ENCODE results near the gene CCDC152.

Gene CCDC152

DNA sequence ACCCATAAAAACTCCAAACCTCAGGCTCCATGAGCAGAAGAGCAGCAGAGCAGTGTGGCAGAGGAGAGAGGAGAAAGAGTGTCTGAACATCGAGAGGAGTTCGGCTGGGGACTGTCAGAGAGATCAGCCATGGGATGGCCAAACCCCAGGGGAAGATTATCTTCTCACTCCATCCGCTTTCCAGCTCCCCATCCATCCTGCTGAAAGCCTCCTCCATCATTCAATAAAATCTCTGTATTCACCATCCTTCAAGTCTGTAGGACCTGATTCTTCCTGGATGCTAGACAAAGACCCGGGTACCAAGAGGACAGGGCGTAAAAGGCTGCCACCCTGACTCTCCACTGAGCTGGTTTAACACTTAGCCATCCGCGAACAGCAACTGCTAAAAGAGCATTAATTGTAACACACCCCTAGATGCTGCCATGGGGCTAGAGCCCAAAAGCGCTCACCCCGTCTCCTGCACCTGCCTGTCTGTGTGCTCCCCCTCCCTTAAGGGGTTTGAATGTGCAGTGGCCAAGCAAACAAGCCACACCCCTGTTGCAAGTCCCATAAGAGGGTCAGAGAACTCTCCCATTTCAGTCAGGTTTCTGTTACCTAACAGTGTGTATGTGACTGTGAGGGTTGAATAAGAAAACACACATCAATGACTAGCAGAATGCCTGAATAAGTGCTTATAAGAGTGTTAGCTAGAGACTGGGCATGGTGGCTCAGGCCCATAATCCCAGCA, 69.0 kb downstream of the CCDC152 start:
- no peak for DNase-seq (ENCODE audit: low spot score)
- Histone ChIP-seq H3K27ac (no peak overlapping the region), H3K4me3 (no peak overlapping the region)
- TF ChIP-seq CTCF (IDR thresholded peaks at IDR 0.05): no peak

- H3K27ac ChIP-seq: no peak overlapping the region
- no peak overlapping the region for H3K4me3 ChIP-seq
- no peak for TF ChIP-seq CTCF (IDR thresholded peaks at IDR 0.05)
- DNase-seq (ENCODE audit: low spot score): no peak
These were observed 70.3 kb downstream of the CCDC152 start for GRCh38 chr5:42826757-42827515.

- no peak overlapping the region for H3K4me3 ChIP-seq
- no peak for TF ChIP-seq CTCF (IDR thresholded peaks at IDR 0.05)
- H3K27ac ChIP-seq: no peak overlapping the region
- DNase-seq (ENCODE audit: low spot score): no peak
These were observed 72.1 kb downstream of the CCDC152 start for GRCh38 chr5:42828671-42829070.

- DNase-seq (ENCODE audit: low spot score): no peak
- no peak overlapping the region for H3K27ac ChIP-seq
- no peak overlapping the region for H3K4me3 ChIP-seq
- TF ChIP-seq CTCF (IDR thresholded peaks at IDR 0.05): no peak
These were observed 74.3 kb downstream of the CCDC152 start for GRCh38 chr5:42830924-42831323.

DNA sequence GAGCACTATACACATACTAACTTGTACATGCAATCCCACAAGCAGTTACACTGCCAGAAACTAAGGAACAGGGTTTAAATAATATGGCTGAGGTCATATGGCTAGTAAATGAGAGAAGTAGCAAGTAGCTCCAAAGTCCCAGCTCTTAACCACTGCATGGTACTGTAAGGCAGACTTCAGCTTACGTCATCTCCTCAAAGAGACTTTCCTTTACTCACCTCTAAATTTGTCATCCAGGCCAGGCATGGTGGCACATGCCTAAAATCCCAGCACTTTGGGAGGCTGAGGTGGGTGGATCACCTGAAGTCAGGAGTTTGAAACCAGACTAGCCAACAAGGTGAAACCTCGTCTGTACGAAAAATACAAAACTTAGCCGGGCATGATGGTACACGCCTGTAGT, 75.4 kb downstream of the CCDC152 start:
- Histone ChIP-seq H3K27ac (no peak overlapping the region), H3K4me3 (no peak overlapping the region)
- no peak for TF ChIP-seq CTCF (IDR thresholded peaks at IDR 0.05)
- no peak for DNase-seq (ENCODE audit: low spot score)

GRCh38 chr5:42836070-42836769, 79.6 kb downstream of the CCDC152 start:
- no peak for DNase-seq (ENCODE audit: low spot score)
- Histone ChIP-seq H3K27ac (no peak overlapping the region), H3K4me3 (no peak overlapping the region)
- no peak for TF ChIP-seq CTCF (IDR thresholded peaks at IDR 0.05)
